EH (cell line): ENCODE results near the gene STAT3.
"Not testable (repeated sequence)": the region's sequence is repeated elsewhere in the genome, so short reads cannot be mapped to it uniquely, and the experiment has no call there.

ENCODE experiments used
- DNase-seq: peaks from one replicate; pipeline ENCODE4 v3.0.0-alpha.2; 2015; ENCODE audit warnings: low read depth

Gene STAT3

GRCh38 chr17:42299361-42299760 lies 88.9 kb downstream of the STAT3 start:
- DNase-seq, result not testable (repeated sequence)

- not testable (repeated sequence) for DNase-seq
These were observed 90.5 kb downstream of the STAT3 start for GRCh38 chr17:42297775-42298174.

GRCh38 chr17:42296012-42296411 lies 92.2 kb downstream of the STAT3 start:
- DNase-seq, result no peak

GRCh38 chr17:42294469-42295398 lies 93.5 kb downstream of the STAT3 start:
- DNase-seq, result peak; percentile 27

GRCh38 chr17:42291129-42291528 lies 97.1 kb downstream of the STAT3 start:
- DNase-seq, result no peak

- no peak for DNase-seq
These were observed 97.7 kb downstream of the STAT3 start for GRCh38 chr17:42290577-42290976.

GRCh38 chr17:42289611-42290181 lies 98.5 kb downstream of the STAT3 start:
- no peak for DNase-seq

GRCh38 chr17:42288803-42289610 lies 99.2 kb downstream of the STAT3 start:
- no peak for DNase-seq

- DNase-seq, result peak; percentile 83
These were observed 100.1 kb downstream of the STAT3 start, which contains the start of gene STAT5A for GRCh38 chr17:42287977-42288802. Gene STAT5A (plus strand): TSS chr17:42288498. CDS start chr17:42289412, 914 bp downstream.

- no peak for DNase-seq
These were observed 100.8 kb downstream of the STAT3 start for GRCh38 chr17:42287305-42287976.

GRCh38 chr17:42286411-42287221 lies 101.6 kb downstream of the STAT3 start:
- DNase-seq, result peak; percentile 26

- DNase-seq, result no peak
These were observed 102.7 kb downstream of the STAT3 start for GRCh38 chr17:42285346-42286050.

- DNase-seq, result no peak
These were observed 103.7 kb downstream of the STAT3 start for GRCh38 chr17:42284566-42284965.

- DNase-seq, result no peak
These were observed 104.2 kb downstream of the STAT3 start for GRCh38 chr17:42284024-42284369.

GRCh38 chr17:42283241-42284023 lies 104.8 kb downstream of the STAT3 start:
- DNase-seq, result no peak

GRCh38 chr17:42282478-42283080 lies 105.7 kb downstream of the STAT3 start:
- no peak for DNase-seq

GRCh38 chr17:42281571-42282096 lies 106.6 kb downstream of the STAT3 start:
- DNase-seq, result no peak
